HEK293T (cell line): Measurements from ENCODE around the gene SHF.
A peak's percentile ranks its signal among the peaks of the same experiment; 100 is the strongest.

Experiments
- CTCF ChIA-PET: fragments of 350-600 bp; formaldehyde crosslinking; extraction: SDS; loops from one replicate; lab custom pipeline; 2021; ENCODE audit warnings: antibody characterized with exemption, inconsistent platforms; lab: Yijun Ruan, JAX
- POLR2A ChIA-PET: fragments of 350-600 bp; formaldehyde crosslinking; extraction: SDS; loops from one replicate; lab custom pipeline; 2020; ENCODE audit warnings: antibody characterized with exemption, inconsistent platforms; lab: Yijun Ruan, JAX
- DNase-seq: peaks from one replicate; pipeline ENCODE4 v3.0.0; 2012; ENCODE audit warnings: mixed read lengths; ENCODE audit errors: extremely low spot score
- ARNT ChIP-seq: fragments of 450-650 bp; IDR thresholded peaks from 2 replicates; pipeline ENCODE4 v1.6.1; 2017; ENCODE audit warnings: mild to moderate bottlenecking
- BHLHE40 ChIP-seq: fragments of 450-650 bp; IDR thresholded peaks from 2 replicates; pipeline ENCODE4 v1.6.1; 2016; ENCODE audit warnings: mild to moderate bottlenecking, moderate library complexity, borderline replicate concordance
- CTBP1 ChIP-seq: fragments of 450-650 bp; IDR thresholded peaks from 2 replicates; pipeline ENCODE4 v1.6.1; 2016; ENCODE audit warnings: borderline replicate concordance
- ELF4 ChIP-seq: fragments of 450-650 bp; IDR thresholded peaks from 2 replicates; pipeline ENCODE4 v1.6.1; 2017; ENCODE audit warnings: antibody characterized with exemption
- FOXA1 ChIP-seq: fragments of 450-650 bp; IDR thresholded peaks from 2 replicates; pipeline ENCODE4 v1.6.1; 2016; ENCODE audit warnings: mild to moderate bottlenecking
- FOXK2 ChIP-seq: fragments of 450-650 bp; IDR thresholded peaks from 2 replicates; pipeline ENCODE4 v1.6.1; 2016; ENCODE audit warnings: mild to moderate bottlenecking
- FOXM1 ChIP-seq: fragments of 450-650 bp; IDR thresholded peaks from 2 replicates; pipeline ENCODE4 v1.6.1; 2017; ENCODE audit warnings: mild to moderate bottlenecking, borderline replicate concordance
- HDGF ChIP-seq: fragments of 450-650 bp; IDR thresholded peaks from 2 replicates; pipeline ENCODE4 v1.6.1; 2017; ENCODE audit warnings: antibody characterized with exemption, borderline replicate concordance
- L3MBTL2 ChIP-seq: fragments of 450-650 bp; conservative IDR thresholded peaks from 2 replicates; pipeline ENCODE4 v1.6.1; 2016; ENCODE audit warnings: mild to moderate bottlenecking
- LEF1 ChIP-seq: fragments of 450-650 bp; IDR thresholded peaks from 2 replicates; pipeline ENCODE4 v1.6.1; 2017; ENCODE audit warnings: mild to moderate bottlenecking, borderline replicate concordance
- NFRKB ChIP-seq: fragments of 450-650 bp; IDR thresholded peaks from 2 replicates; pipeline ENCODE4 v1.6.1; 2016; ENCODE audit warnings: mild to moderate bottlenecking, moderate library complexity
- SP1 ChIP-seq: fragments of 450-650 bp; IDR thresholded peaks from 2 replicates; pipeline ENCODE4 v1.6.1; 2017
- SUZ12 ChIP-seq: fragments of 450-650 bp; IDR thresholded peaks from 2 replicates; pipeline ENCODE4 v1.6.1; 2016; ENCODE audit warnings: mild to moderate bottlenecking
- TARDBP ChIP-seq: fragments of 450-650 bp; IDR thresholded peaks from 2 replicates; pipeline ENCODE4 v1.6.1; 2016
- ZNF384 ChIP-seq: fragments of 450-650 bp; IDR thresholded peaks from 2 replicates; pipeline ENCODE4 v1.6.1; 2016
- TF ChIP-seq, protein P1 (sequence below): fragments of 450-650 bp; IDR thresholded peaks from 2 replicates; pipeline ENCODE4 v1.6.1; 2016

Gene SHF

GRCh38 chr15:45179221-45179985 lies 8.4 kb downstream of the SHF start:
- no peak for TF ChIP-seq FOXM1
- TF ChIP-seq SP1, result no peak
- TF ChIP-seq L3MBTL2, result no peak
- TF ChIP-seq SUZ12, result no peak
- TF ChIP-seq, protein P1, sequence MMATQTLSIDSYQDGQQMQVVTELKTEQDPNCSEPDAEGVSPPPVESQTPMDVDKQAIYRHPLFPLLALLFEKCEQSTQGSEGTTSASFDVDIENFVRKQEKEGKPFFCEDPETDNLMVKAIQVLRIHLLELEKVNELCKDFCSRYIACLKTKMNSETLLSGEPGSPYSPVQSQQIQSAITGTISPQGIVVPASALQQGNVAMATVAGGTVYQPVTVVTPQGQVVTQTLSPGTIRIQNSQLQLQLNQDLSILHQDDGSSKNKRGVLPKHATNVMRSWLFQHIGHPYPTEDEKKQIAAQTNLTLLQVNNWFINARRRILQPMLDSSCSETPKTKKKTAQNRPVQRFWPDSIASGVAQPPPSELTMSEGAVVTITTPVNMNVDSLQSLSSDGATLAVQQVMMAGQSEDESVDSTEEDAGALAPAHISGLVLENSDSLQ, result no peak
- TF ChIP-seq ARNT, result no peak
- no peak for TF ChIP-seq FOXA1
- TF ChIP-seq FOXK2, result no peak
- no peak for TF ChIP-seq ZNF384
- no peak for TF ChIP-seq BHLHE40
- no peak for TF ChIP-seq ELF4
- no peak for TF ChIP-seq CTBP1
- no peak for TF ChIP-seq LEF1
- TF ChIP-seq HDGF, result no peak
- no peak for TF ChIP-seq TARDBP
- no peak for TF ChIP-seq NFRKB
- POLR2A ChIA-PET, result interaction anchor here (1.4 kb wide), 1 partner anchor 8 kb away, joined by 3 read pairs; no protein-coding TSS in a partner anchor
- CTCF ChIA-PET, result interaction anchor here (1.2 kb wide), 1 partner anchor 11 kb away, joined by 5 read pairs; no protein-coding TSS in a partner anchor
- peak; percentile 55 for DNase-seq

DNA sequence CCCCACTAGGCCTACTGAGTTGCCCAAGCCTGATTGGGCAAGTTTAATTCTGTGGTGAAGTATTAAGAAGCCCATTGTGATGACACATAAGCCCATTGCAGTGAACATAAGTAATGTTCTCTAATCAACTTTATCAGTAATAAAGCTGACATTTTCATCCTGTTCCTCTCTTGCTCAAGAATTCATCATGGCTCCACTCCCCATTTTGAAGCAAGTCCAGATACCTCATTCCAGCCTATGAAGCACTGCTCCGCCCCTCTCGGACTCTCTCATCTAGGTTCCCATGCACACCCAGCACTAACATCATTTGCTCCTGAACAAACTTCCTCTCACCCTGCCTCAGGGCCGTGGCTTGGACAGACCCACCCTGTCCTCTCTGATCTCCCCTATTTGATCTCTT lies 10.5 kb downstream of the SHF start:
- POLR2A ChIA-PET, result no interaction called here
- DNase-seq, result no peak
- TF ChIP-seq CTBP1, result no peak
- no peak for TF ChIP-seq BHLHE40
- TF ChIP-seq FOXK2, result no peak
- no peak for TF ChIP-seq HDGF
- no peak for TF ChIP-seq SUZ12
- TF ChIP-seq FOXA1, result no peak
- TF ChIP-seq ARNT, result no peak
- CTCF ChIA-PET, result interaction anchor here (1.2 kb wide), 1 partner anchor 9 kb away, joined by 4 read pairs; no protein-coding TSS in a partner anchor

DNA sequence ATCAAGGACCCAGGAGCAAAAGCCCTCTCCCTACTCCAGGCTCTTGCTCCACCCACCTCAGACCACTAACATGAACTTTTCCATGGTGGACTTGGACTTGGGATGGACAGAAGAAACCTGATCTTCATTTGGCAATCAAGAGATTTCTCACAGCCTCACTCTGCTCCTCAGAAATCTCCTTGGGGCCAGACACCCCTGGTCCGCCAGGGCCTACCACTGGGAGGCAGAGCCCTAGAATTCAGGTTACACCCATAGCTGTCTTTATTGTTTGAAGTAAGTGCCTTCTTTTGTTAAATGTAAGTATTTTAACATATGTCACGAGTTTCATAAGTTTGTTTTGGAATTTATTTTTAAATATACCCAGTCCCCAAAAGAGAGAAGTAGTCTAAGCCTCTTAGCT lies 13.2 kb downstream of the SHF start:
- ChIA-PET CTCF (no interaction called here), POLR2A (interaction anchor here (1.3 kb wide), 1 partner anchor 13 kb away, joined by 3 read pairs; the partner anchor contains the start of gene SHF)
- no peak for DNase-seq
- TF ChIP-seq SUZ12 (no peak), BHLHE40 (no peak), CTBP1 (no peak), FOXM1 (no peak), SP1 (no peak), ARNT (no peak), HDGF (no peak)

DNA sequence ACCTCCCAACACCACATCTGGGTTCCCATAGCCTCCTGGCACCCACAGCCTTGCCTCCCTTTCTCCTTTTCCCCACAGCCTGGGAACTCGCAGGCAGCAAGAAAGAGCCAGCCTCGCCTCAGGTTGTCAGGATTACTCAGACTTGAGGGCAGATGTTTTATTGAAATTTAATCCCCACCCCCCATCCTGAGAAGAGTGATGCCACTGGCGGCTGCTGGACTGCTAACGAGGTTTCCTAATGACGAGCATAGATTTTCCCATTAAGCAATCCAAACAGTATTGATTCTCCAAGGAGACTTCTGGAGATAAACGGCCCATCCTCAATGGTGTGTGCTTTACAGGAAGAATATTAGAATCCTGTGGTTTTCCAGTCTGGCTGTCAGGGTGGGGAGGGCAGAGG lies 13.7 kb downstream of the SHF start:
- TF ChIP-seq LEF1, result no peak
- TF ChIP-seq CTBP1, result no peak
- TF ChIP-seq BHLHE40, result no peak
- no peak for TF ChIP-seq TARDBP
- no peak for TF ChIP-seq L3MBTL2
- TF ChIP-seq FOXK2, result no peak
- no peak for TF ChIP-seq NFRKB
- no peak for TF ChIP-seq HDGF
- no peak for TF ChIP-seq ZNF384
- no peak for TF ChIP-seq FOXA1
- TF ChIP-seq FOXM1, result no peak
- no peak for TF ChIP-seq ARNT
- no peak for TF ChIP-seq SP1
- no peak for TF ChIP-seq SUZ12
- TF ChIP-seq ELF4, result no peak
- TF ChIP-seq, protein P1, result no peak
- DNase-seq, result no peak
- CTCF ChIA-PET, result no interaction called here
- POLR2A ChIA-PET, result no interaction called here

- ChIA-PET CTCF (no interaction called here), POLR2A (interaction anchor here (0.7 to 0.9 kb wide), 2 partner anchors 8 to 16 kb away, joined by 3 read pairs; partner anchors contain the start of gene SHF)
- no peak for DNase-seq
- TF ChIP-seq FOXA1, result no peak
- TF ChIP-seq HDGF, result no peak
- no peak for TF ChIP-seq BHLHE40
- no peak for TF ChIP-seq TARDBP
- no peak for TF ChIP-seq ELF4
- TF ChIP-seq, protein P1, result no peak
- TF ChIP-seq L3MBTL2, result no peak
- TF ChIP-seq FOXK2, result no peak
- TF ChIP-seq SUZ12, result no peak
- no peak for TF ChIP-seq ZNF384
- no peak for TF ChIP-seq SP1
- TF ChIP-seq ARNT, result no peak
- TF ChIP-seq FOXM1, result no peak
- TF ChIP-seq NFRKB, result no peak
- no peak for TF ChIP-seq LEF1
- TF ChIP-seq CTBP1, result no peak
Observed at GRCh38 chr15:45171912-45172311, 15.9 kb downstream of the SHF start.
